H9 (cell line): ENCODE data around the gene FLVCR2. TPM values are rescaled to one million over a fixed set of nuclear protein-coding genes. Genes with fewer than 3 reads are reported as not detected.

Source experiments
- DNase-seq: peaks from one replicate; pipeline ENCODE4 v3.0.0-alpha.2; 2017
- H2AFZ ChIP-seq: one replicate; pipeline ENCODE4 v1.6.1; 2013; ENCODE audit warnings: mild to moderate bottlenecking, low read length, control low read depth, moderate library complexity
- H2AK5ac ChIP-seq: 2 replicates; pipeline ENCODE4 v1.6.1; 2013; ENCODE audit warnings: low read length, control low read depth, mixed read lengths; ENCODE audit not compliant: insufficient read length
- H2BK120ac ChIP-seq: one replicate; pipeline ENCODE4 v1.6.1; 2013; ENCODE audit warnings: low read depth, mild to moderate bottlenecking, low read length, control low read depth, inconsistent platforms; ENCODE audit not compliant: poor library complexity, severe bottlenecking
- H2BK12ac ChIP-seq: 2 replicates; pipeline ENCODE4 v1.6.1; 2013; ENCODE audit warnings: low read length, control low read depth, mixed read lengths, low read depth; ENCODE audit not compliant: insufficient read length
- H2BK15ac ChIP-seq: 2 replicates; pipeline ENCODE4 v1.6.1; 2013; ENCODE audit warnings: low read depth, low read length, control low read depth
- H2BK20ac ChIP-seq: one replicate; pipeline ENCODE4 v1.6.1; 2013; ENCODE audit warnings: low read depth, mild to moderate bottlenecking, low read length, control low read depth, inconsistent platforms; ENCODE audit not compliant: poor library complexity, severe bottlenecking
- H2BK5ac ChIP-seq: 2 replicates; pipeline ENCODE4 v1.6.1; 2013; ENCODE audit warnings: low read length, control low read depth, mixed read lengths; ENCODE audit not compliant: insufficient read length
- H3K14ac ChIP-seq: 2 replicates; pipeline ENCODE4 v1.6.1; 2013; ENCODE audit warnings: low read length, control low read depth; ENCODE audit not compliant: insufficient read depth
- H3K18ac ChIP-seq: 2 replicates; pipeline ENCODE4 v1.6.1; 2013; ENCODE audit warnings: low read depth, mild to moderate bottlenecking, mixed read lengths, low read length, control low read depth; ENCODE audit not compliant: insufficient read length
- H3K23ac ChIP-seq: 2 replicates; pipeline ENCODE4 v1.6.1; 2013; ENCODE audit warnings: low read length, control low read depth, mixed read lengths, low read depth; ENCODE audit not compliant: insufficient read length
- H3K23me2 ChIP-seq: 2 replicates; pipeline ENCODE4 v1.6.1; 2013; ENCODE audit warnings: low read depth, mild to moderate bottlenecking, mixed read lengths, low read length, control low read depth; ENCODE audit not compliant: insufficient read length, poor library complexity, severe bottlenecking
- H3K27ac ChIP-seq: 2 replicates; pipeline ENCODE4 v1.5.1; 2013; ENCODE audit warnings: low read length, control low read depth, mixed read lengths, low read depth; ENCODE audit not compliant: insufficient read length
- H3K27me3 ChIP-seq: 2 replicates; pipeline ENCODE4 v1.6.1; 2013; ENCODE audit warnings: low read length, control low read depth, inconsistent platforms; ENCODE audit not compliant: insufficient read depth
- H3K4ac ChIP-seq: 2 replicates; pipeline ENCODE4 v1.6.1; 2013; ENCODE audit warnings: low read depth, mild to moderate bottlenecking, control low read depth, inconsistent platforms, low read length, moderate library complexity
- H3K4me1 ChIP-seq: 2 replicates; pipeline ENCODE4 v1.6.1; 2013; ENCODE audit warnings: low read length, control low read depth, inconsistent platforms; ENCODE audit not compliant: insufficient read depth
- H3K4me2 ChIP-seq: 2 replicates; pipeline ENCODE4 v1.6.1; 2013; ENCODE audit warnings: low read length, control low read depth, mixed read lengths; ENCODE audit not compliant: insufficient read length, insufficient read depth
- H3K56ac ChIP-seq: 2 replicates; pipeline ENCODE4 v1.6.1; 2013; ENCODE audit warnings: low read depth, mild to moderate bottlenecking, mixed read lengths, low read length, control low read depth; ENCODE audit not compliant: insufficient read length
- H3K79me1 ChIP-seq: 2 replicates; pipeline ENCODE4 v1.6.1; 2013; ENCODE audit warnings: low read depth, mild to moderate bottlenecking, moderate library complexity, low read length, control low read depth, inconsistent platforms; ENCODE audit not compliant: insufficient read depth, poor library complexity, severe bottlenecking
- H3K79me2 ChIP-seq: 2 replicates; pipeline ENCODE4 v1.6.1; 2013; ENCODE audit warnings: low read length, control low read depth, inconsistent platforms; ENCODE audit not compliant: insufficient read depth
- H3K9ac ChIP-seq: 2 replicates; pipeline ENCODE4 v1.6.1; 2013; ENCODE audit warnings: low read length, control low read depth, mixed read lengths; ENCODE audit not compliant: insufficient read length; ENCODE audit errors: extremely low read depth
- H3K9me3 ChIP-seq: one replicate; pipeline ENCODE4 v1.6.1; 2013; ENCODE audit warnings: low read depth, low read length, inconsistent platforms; ENCODE audit not compliant: control insufficient read depth
- H3T11ph ChIP-seq: one replicate; pipeline ENCODE4 v1.6.1; 2013; ENCODE audit warnings: mild to moderate bottlenecking, low read length, control low read depth, inconsistent platforms
- H4K20me1 ChIP-seq: one replicate; pipeline ENCODE4 v1.6.1; 2013; ENCODE audit not compliant: control insufficient read depth, insufficient read length, insufficient read depth
- H4K5ac ChIP-seq: 2 replicates; pipeline ENCODE4 v1.6.1; 2013; ENCODE audit warnings: low read depth, mild to moderate bottlenecking, mixed read lengths, low read length, control low read depth; ENCODE audit not compliant: insufficient read length
- H4K8ac ChIP-seq: replicated peaks from 2 replicates; pipeline ENCODE4 v1.6.1; 2013; ENCODE audit warnings: low read length, control low read depth, mixed read lengths, low read depth; ENCODE audit not compliant: insufficient read length
- H4K91ac ChIP-seq: 2 replicates; pipeline ENCODE4 v1.6.1; 2013; ENCODE audit warnings: low read depth, mild to moderate bottlenecking, moderate library complexity, mixed read lengths, low read length, control low read depth; ENCODE audit not compliant: insufficient read length
- H3K27ac Mint-ChIP-seq, 3 experiments: 2 replicates in 2 of 3; 3 replicates in 1 of 3; pipeline ENCODE4 v1.8.0; 2020 to 2021; ENCODE audit warnings: mixed read lengths in 3 of 3, mild to moderate bottlenecking in 1 of 3, moderate library complexity in 1 of 3
- H3K27me3 Mint-ChIP-seq: 2 replicates; pipeline ENCODE4 v1.8.0; 2021; ENCODE audit warnings: low read depth, mild to moderate bottlenecking, moderate library complexity, mixed read lengths
- H3K36me3 Mint-ChIP-seq, 3 experiments: 2 replicates in 2 of 3; 3 replicates in 1 of 3; pipeline ENCODE4 v1.8.0; 2020 to 2021; ENCODE audit warnings: low read depth in 3 of 3, mixed read lengths in 3 of 3; ENCODE audit not compliant: insufficient read depth in 1 of 3
- H3K4me1 Mint-ChIP-seq, 2 experiments: 2 replicates each; pipeline ENCODE4 v1.8.0; 2020; ENCODE audit warnings: mixed read lengths in 2 of 2
- H3K4me3 Mint-ChIP-seq, 2 experiments: 2 replicates in 1 of 2; 3 replicates in 1 of 2; pipeline ENCODE4 v1.8.0; 2020 to 2021; ENCODE audit warnings: mild to moderate bottlenecking in 2 of 2, mixed read lengths in 2 of 2, moderate library complexity in 1 of 2
- H3K9me3 Mint-ChIP-seq, 2 experiments: 2 replicates in 1 of 2; 3 replicates in 1 of 2; pipeline ENCODE4 v1.8.0; 2020; ENCODE audit warnings: mild to moderate bottlenecking in 2 of 2, mixed read lengths in 2 of 2, moderate library complexity in 1 of 2
- whole genome bisulfite sequencing: extraction: QIAGEN DNeasy Blood & Tissue Kit; methylation state at CpG from one replicate; pipeline ENCODE4 v1.1.7; 2013; ENCODE audit warnings: missing lambda C conversion rate, low lambda C conversion rate, mixed read lengths; ENCODE audit not compliant: insufficient read length; ENCODE audit errors: extremely low coverage; 5-methylcytosine and 5-hydroxymethylcytosine counted together
- total RNA-seq: library from RNA; stranded (reverse); gene quantifications from 2 replicates; pipeline ENCODE4 v1.2.1, GENCODE V29; 2021
- TF ChIP-seq, protein P1 (sequence below): fragments of 200-600 bp; sonication (generic); conservative IDR thresholded peaks from 3 replicates; pipeline ENCODE4 v1.8.0; 2021; ENCODE audit warnings: antibody characterized with exemption, mild to moderate bottlenecking

FLVCR2 gene
- total RNA-seq, 1 experiment from 2014 or later, result 7.1 TPM

DNA sequence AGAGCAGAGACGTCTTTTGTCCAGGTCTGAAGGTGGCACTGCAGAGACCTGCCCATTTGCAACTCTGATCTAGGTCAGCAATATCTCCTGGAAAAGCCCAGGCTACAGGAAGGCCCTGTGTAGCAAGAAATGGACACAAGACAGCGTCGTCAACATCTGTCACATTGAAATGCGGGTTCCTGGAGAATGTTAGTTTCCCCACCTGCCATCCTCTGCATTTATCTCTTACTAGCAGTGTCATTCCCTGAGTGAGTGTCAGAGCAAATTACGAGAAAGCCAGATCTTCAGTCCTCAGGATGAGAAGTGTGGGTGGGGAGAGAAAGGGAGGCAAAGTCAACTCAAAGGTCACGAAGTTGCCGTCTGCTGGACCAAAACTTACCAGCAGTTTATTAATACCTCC is 27.4 kb upstream of the FLVCR2 start:
- no peak overlapping the region for H2AK5ac ChIP-seq
- DNase-seq, result no peak
- H3K27ac ChIP-seq, result no peak overlapping the region
- H3K36me3 Mint-ChIP-seq, result no peaks in the 10 kb centered on the region; a peak in 1 of 7 replicates
- H3K79me1 ChIP-seq, result no peaks in the 10 kb centered on the region
- no peak overlapping the region for H2BK20ac ChIP-seq
- H4K8ac ChIP-seq, result no peak overlapping the region
- H4K91ac ChIP-seq, result no peak overlapping the region
- H3K27ac Mint-ChIP-seq, result no peak overlapping the region; a peak in 1 of 7 replicates
- 0 out of 2 replicates have a peak, but pooled peaks cover 3% of the 10 kb centered on the region for H3K4me1 ChIP-seq
- H4K20me1 ChIP-seq, result no peaks in the 10 kb centered on the region
- no peak overlapping the region for H2AFZ ChIP-seq
- no peaks in the 10 kb centered on the region for H3K23me2 ChIP-seq
- no peak overlapping the region for H2BK5ac ChIP-seq
- H4K5ac ChIP-seq, result no peak overlapping the region
- H3K18ac ChIP-seq, result no peak overlapping the region
- H2BK15ac ChIP-seq, result no peak overlapping the region
- H3K14ac ChIP-seq, result no peak overlapping the region
- H3T11ph ChIP-seq, result no peak overlapping the region
- H3K4ac ChIP-seq, result no peak overlapping the region
- peaks cover 5% of the 10 kb centered on the region for H3K27me3 Mint-ChIP-seq
- H3K4me3 Mint-ChIP-seq, result no peak overlapping the region
- TF ChIP-seq, protein P1, sequence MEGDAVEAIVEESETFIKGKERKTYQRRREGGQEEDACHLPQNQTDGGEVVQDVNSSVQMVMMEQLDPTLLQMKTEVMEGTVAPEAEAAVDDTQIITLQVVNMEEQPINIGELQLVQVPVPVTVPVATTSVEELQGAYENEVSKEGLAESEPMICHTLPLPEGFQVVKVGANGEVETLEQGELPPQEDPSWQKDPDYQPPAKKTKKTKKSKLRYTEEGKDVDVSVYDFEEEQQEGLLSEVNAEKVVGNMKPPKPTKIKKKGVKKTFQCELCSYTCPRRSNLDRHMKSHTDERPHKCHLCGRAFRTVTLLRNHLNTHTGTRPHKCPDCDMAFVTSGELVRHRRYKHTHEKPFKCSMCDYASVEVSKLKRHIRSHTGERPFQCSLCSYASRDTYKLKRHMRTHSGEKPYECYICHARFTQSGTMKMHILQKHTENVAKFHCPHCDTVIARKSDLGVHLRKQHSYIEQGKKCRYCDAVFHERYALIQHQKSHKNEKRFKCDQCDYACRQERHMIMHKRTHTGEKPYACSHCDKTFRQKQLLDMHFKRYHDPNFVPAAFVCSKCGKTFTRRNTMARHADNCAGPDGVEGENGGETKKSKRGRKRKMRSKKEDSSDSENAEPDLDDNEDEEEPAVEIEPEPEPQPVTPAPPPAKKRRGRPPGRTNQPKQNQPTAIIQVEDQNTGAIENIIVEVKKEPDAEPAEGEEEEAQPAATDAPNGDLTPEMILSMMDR, result no peak
- no peak overlapping the region for H3K56ac ChIP-seq
- no peak overlapping the region for H2BK12ac ChIP-seq
- H3K9me3 Mint-ChIP-seq, result no peaks in the 10 kb centered on the region; a peak in 1 of 5 replicates
- WGBS, result no CpG with 5 or more reads among the region's 7 CpGs
- H3K4me2 ChIP-seq, result no peak overlapping the region
- H2BK120ac ChIP-seq, result no peak overlapping the region
- no peaks in the 10 kb centered on the region for H3K79me2 ChIP-seq
- peaks cover 8 to 11% of the 10 kb centered on the region in 2 experiments for H3K4me1 Mint-ChIP-seq
- H3K9me3 ChIP-seq, result no peaks in the 10 kb centered on the region
- no peaks in the 10 kb centered on the region for H3K27me3 ChIP-seq
- no peak overlapping the region for H3K23ac ChIP-seq
- H3K9ac ChIP-seq, result no peak overlapping the region
